Heart right ventricle (tissue), 16 donors: ENCODE data around the gene GADD45GIP1. TPM values are rescaled to one million over a fixed set of nuclear protein-coding genes. Genes with fewer than 3 reads are reported as not detected.

ENCODE experiments used
- ATAC-seq, 8 donors: fragments of 200-7000 bp; cut with Tn5 transposase; one replicate each; pipeline ENCODE4 v1.9.1; 2020; ENCODE audit warnings: mild to moderate bottlenecking in 8 of 8, moderate library complexity in 8 of 8, moderate number of reproducible peaks in 1 of 8
- DNase-seq, 2 donors: peaks; one replicate each; pipeline ENCODE4 v3.0.0-alpha.2; 2020
- H3K27ac ChIP-seq, 10 donors: fragments of 200-600 bp; sonication (generic) in 2 of 10; one replicate each; pipeline versions ENCODE4 v1.5.0 to v1.8.0; 2020 to 2022; ENCODE audit warnings: mild to moderate bottlenecking in 3 of 10
- H3K27me3 ChIP-seq, 7 donors: fragments of 200-600 bp; one replicate each; pipeline ENCODE4 v1.8.0; 2021 to 2022; ENCODE audit warnings: mild to moderate bottlenecking in 2 of 7
- H3K36me3 ChIP-seq, 9 donors: fragments of 200-600 bp; sonication (generic) in 1 of 9; one replicate each; pipeline versions ENCODE4 v1.5.0 to v1.8.0; 2020 to 2022; ENCODE audit warnings: mild to moderate bottlenecking in 2 of 9
- H3K4me1 ChIP-seq, 9 donors: fragments of 200-600 bp; sonication (generic) in 1 of 9; one replicate each; pipeline versions ENCODE4 v1.5.0 to v1.8.0; 2020 to 2022; ENCODE audit warnings: mild to moderate bottlenecking in 4 of 9
- H3K4me3 ChIP-seq, 10 donors: fragments of 200-600 bp; sonication (generic) in 2 of 10; one replicate each; pipeline versions ENCODE4 v1.5.0 to v1.8.0; 2020 to 2022; ENCODE audit warnings: mild to moderate bottlenecking in 7 of 10, moderate library complexity in 2 of 10
- H3K9me3 ChIP-seq, 11 donors: fragments of 200-600 bp in 10 of 11; sonication (generic) in 2 of 11; one replicate each; pipeline versions ENCODE4 v1.5.0 to v1.8.0; 2013 to 2022; ENCODE audit warnings: mild to moderate bottlenecking in 2 of 11, control low read depth in 1 of 11, moderate library complexity in 1 of 11
- CTCF ChIP-seq, 9 donors: fragments of 200-600 bp; sonication (generic) in 2 of 9; IDR thresholded peaks; one replicate each; pipeline versions ENCODE4 v1.5.0 to v1.8.0; 2021 to 2022; ENCODE audit warnings: antibody characterized with exemption in 9 of 9, mild to moderate bottlenecking in 5 of 9, moderate library complexity in 1 of 9
- WGBS, 2 donors: extraction: QIAGEN DNeasy Blood & Tissue Kit; methylation state at CpG; one replicate each; pipeline ENCODE4 v1.1.7; 2013; ENCODE audit warnings: inconsistent platforms in 1 of 2; 5-methylcytosine and 5-hydroxymethylcytosine counted together
- intact Hi-C, 10 donors: fragments of 100-400 bp; cut with DNase I; formaldehyde crosslinking; loops; one replicate each; pipeline versions ENCODE4 v1.11.1 to v1.14.2; 2022
- polyA plus RNA-seq, 2 donors: library from polyadenylated mRNA; stranded (reverse); fragments of 200-250 nt; gene quantifications; one replicate each; pipeline ENCODE4 v1.2.3, GENCODE V29; 2013
- total RNA-seq, 10 donors: library from RNA; stranded (reverse); fragmentation: NEBNext Ultra II Directional in 3 of 10; extraction: Animal tissue kit (Norgen Biotek cat#: 25700) in 3 of 10; gene quantifications; one replicate each; pipeline versions ENCODE4 v1.2.1 to v1.2.4, GENCODE V29; 2021 to 2023
- donor health status: Arrhythmogenic right ventricular cardiomyopathy.
- donor health status: ischemic (EF 13 %, LVEDD 7.1; RV severe dilation, severe dysfunction).
- donor health status: healthy with polysubstance abuse.
- donor health status: DM: no; HTN: yes; CAD: no.
- donor health status: DM: no; HTN: no; CAD: no.
- donor health status: ischemic (EF 25% LVEDD 6.9; RV normal size, moderate dysfunction).
- donor health status: ischemic (EF 25% LVEDD 5.7; RV mildly dilated, moderate dysfunction).
- donor health status: healthy.
- donor health status: DM: yes; HTN: yes; CAD: no.
- donor health status: Ischemic cardiomyopathy.
- donor health status: ischemic (EF 35%, LVEDD 5.7; RV mildly dilated, moderate dysfunction).
- donor health status: nonischemic (EF 11% LVEDD 7.7; RV severe dilation, severe dysfunction).
- donor health status: DM: yes; HTN: yes; CAD: no.
- donor health status: PGD.
- donor health status: ischemic (EF 29% LVEDD 5.4; RV normal size, mild dysfunction).
- donor health status: nonischemic (EF 23%, LVEDD 6.1; RV moderate dilation, normal function).

The GADD45GIP1 gene
- total and polyA plus RNA-seq, 12 donors, result 18.4 to 237 (median 22.1) TPM

- Histone ChIP-seq H3K4me3 (no peak overlapping the region), H3K9me3 (no peaks in the 10 kb centered on the region), H3K27ac (no peak overlapping the region), H3K36me3 (no peaks in the 10 kb centered on the region), H3K27me3 (no peaks in the 10 kb centered on the region), H3K4me1 (peaks cover 0 to 10% (median 6%) of the 10 kb centered on the region in 9 donors)
- WGBS, 2 donors, result 45 to 51% methylated on average over 21 to 22 of the region's 22 CpGs
- TF ChIP-seq CTCF (IDR thresholded peaks at IDR 0.05), result no peak
- DNase-seq (no peak), ATAC-seq (no peak)
- intact Hi-C loops, result loop anchor here in 3 of 10 donors (5.0 to 10.0 kb wide), 4 partner anchors 37 to 97 kb away; no protein-coding TSS in a partner anchor
Observed at GRCh38 chr19:12990431-12990830, 33.4 kb upstream of the GADD45GIP1 start.

- intact Hi-C loops, result loop anchor here in 4 of 10 donors (5.0 to 10.0 kb wide), 4 partner anchors 40 to 90 kb away; no protein-coding TSS in a partner anchor
- H3K27ac ChIP-seq, result no peak overlapping the region
- DNase-seq, result no peak
- no peak overlapping the region for H3K4me3 ChIP-seq
- H3K36me3 ChIP-seq, result no peaks in the 10 kb centered on the region
- no peak for ATAC-seq
- TF ChIP-seq CTCF (IDR thresholded peaks at IDR 0.05), result no peak
- H3K9me3 ChIP-seq, result no peaks in the 10 kb centered on the region
- 81 to 85% methylated on average over 9 to 10 of the region's 10 CpGs for WGBS, 2 donors
- H3K27me3 ChIP-seq, result no peaks in the 10 kb centered on the region
- peaks cover 3 to 29% (median 23%) of the 10 kb centered on the region in 9 donors for H3K4me1 ChIP-seq
Observed at GRCh38 chr19:12987781-12988180, 30.8 kb upstream of the GADD45GIP1 start.

DNA sequence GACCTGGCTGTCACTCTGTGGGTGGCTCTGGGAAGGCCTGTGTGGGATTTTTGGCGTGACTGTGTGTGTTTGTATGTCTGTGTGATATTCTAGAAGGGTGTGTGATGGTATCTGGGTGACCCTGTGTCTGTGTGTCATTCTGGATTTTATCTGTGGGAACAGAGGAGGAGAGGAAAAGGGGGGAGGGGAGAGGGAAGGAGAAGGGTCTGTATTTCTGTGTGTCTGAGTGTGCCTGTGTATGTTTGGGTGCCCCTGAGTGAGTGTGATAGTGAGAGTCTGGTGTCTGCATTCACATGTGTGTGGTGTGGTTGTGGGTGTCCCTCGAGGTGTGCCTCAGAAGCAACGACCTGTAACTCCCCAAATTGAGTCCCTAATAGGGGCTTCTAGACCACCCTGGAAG is 30.2 kb upstream of the GADD45GIP1 start:
- Histone ChIP-seq H3K27me3 (no peaks in the 10 kb centered on the region), H3K36me3 (no peaks in the 10 kb centered on the region), H3K9me3 (no peaks in the 10 kb centered on the region), H3K4me3 (no peak overlapping the region), H3K27ac (no peak overlapping the region), H3K4me1 (peaks cover 3 to 29% (median 24%) of the 10 kb centered on the region in 9 donors)
- no peak for ATAC-seq
- intact Hi-C loops, result loop anchor here in 4 of 10 donors (5.0 to 10.0 kb wide), 4 partner anchors 40 to 90 kb away; no protein-coding TSS in a partner anchor
- no peak for DNase-seq
- WGBS, 2 donors, result 79 to 89% methylated on average over 3 of the region's 3 CpGs
- TF ChIP-seq CTCF (IDR thresholded peaks at IDR 0.05), result no peak

DNA sequence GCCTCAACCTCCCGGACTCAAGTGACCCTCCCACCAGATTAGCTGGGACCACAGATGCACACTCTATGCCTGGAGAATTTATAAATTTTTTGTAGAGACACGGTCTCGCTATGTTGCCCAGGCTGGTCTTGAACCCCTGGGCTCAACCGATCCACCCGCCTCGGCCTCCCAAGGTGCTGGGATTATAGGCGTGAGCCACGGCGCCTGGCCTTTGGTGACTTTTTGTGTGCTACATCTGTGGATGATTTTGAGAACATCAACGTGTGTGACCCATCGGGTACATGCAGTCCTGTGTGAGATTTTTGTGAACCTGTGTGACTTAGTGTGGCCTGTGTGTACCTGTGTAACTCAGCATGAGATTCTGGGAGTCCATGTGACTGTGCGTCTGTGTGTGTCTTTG is 29.7 kb upstream of the GADD45GIP1 start:
- H3K9me3 ChIP-seq, result no peaks in the 10 kb centered on the region
- ATAC-seq, result no peak
- 96 to 98% methylated on average over 12 of the region's 12 CpGs for WGBS, 2 donors
- TF ChIP-seq CTCF (IDR thresholded peaks at IDR 0.05), result no peak
- H3K27me3 ChIP-seq, result no peaks in the 10 kb centered on the region
- intact Hi-C loops, result loop anchor here in 4 of 10 donors (5.0 to 10.0 kb wide), 4 partner anchors 41 to 91 kb away; no protein-coding TSS in a partner anchor
- peaks cover 3 to 29% (median 24%) of the 10 kb centered on the region in 9 donors for H3K4me1 ChIP-seq
- no peak overlapping the region for H3K27ac ChIP-seq
- H3K4me3 ChIP-seq, result no peak overlapping the region
- no peaks in the 10 kb centered on the region for H3K36me3 ChIP-seq
- no peak for DNase-seq
